ENCODE data around the gene SGCE.

The SGCE gene

DNA sequence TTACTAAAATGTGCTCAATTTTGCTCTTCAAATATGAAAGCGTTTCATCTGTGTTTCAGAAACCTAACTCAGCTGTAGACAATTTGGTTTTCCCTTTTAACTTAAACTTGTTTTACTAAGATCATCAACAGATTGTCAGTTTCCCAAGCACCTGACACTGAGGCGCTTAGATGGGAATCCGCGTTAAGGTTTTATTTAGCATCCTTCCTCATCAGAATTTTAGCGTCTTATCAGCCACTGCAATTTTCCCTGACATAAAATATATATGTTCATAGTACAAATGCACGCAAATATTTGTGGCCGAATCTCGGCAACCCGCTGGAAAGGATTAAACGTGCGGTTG, 1.2 kb downstream of the SGCE start:
- DNase-seq (ENCODE audit: low read depth, low spot score): no peak
- no peak for TF ChIP-seq CTCF (IDR thresholded peaks at IDR 0.05; ENCODE audit: low read depth, low read length)
- in situ Hi-C loops (cut with HindIII; ENCODE audit: low sequenced_read_pairs): no loop called here
- H3K4me3 ChIP-seq (ENCODE audit: low read depth, low read length): peak overlapping the region; percentile 69

GRCh38 chr7:94650147-94651051, 5.5 kb downstream of the SGCE start:
- no peak for TF ChIP-seq CTCF (IDR thresholded peaks at IDR 0.05; ENCODE audit: low read depth, low read length)
- no peak for DNase-seq (ENCODE audit: low read depth, low spot score)
- in situ Hi-C loops (cut with HindIII; ENCODE audit: low sequenced_read_pairs): no loop called here
- H3K4me3 ChIP-seq (ENCODE audit: low read depth, low read length): no peak overlapping the region

- TF ChIP-seq CTCF (IDR thresholded peaks at IDR 0.05; ENCODE audit: low read depth, low read length): no peak
- DNase-seq (ENCODE audit: low read depth, low spot score): peak; percentile 34
- H3K4me3 ChIP-seq (ENCODE audit: low read depth, low read length): peak overlapping the region; percentile 11
- in situ Hi-C loops (cut with HindIII; ENCODE audit: low sequenced_read_pairs): no loop called here
Measured at GRCh38 chr7:94649450-94649849, 6.5 kb downstream of the SGCE start.

- TF ChIP-seq CTCF (IDR thresholded peaks at IDR 0.05; ENCODE audit: low read depth, low read length): no peak
- H3K4me3 ChIP-seq (ENCODE audit: low read depth, low read length): no peak overlapping the region
- no peak for DNase-seq (ENCODE audit: low read depth, low spot score)
- in situ Hi-C loops (cut with HindIII; ENCODE audit: low sequenced_read_pairs): no loop called here
Measured at GRCh38 chr7:94648731-94649130, 7.2 kb downstream of the SGCE start.

DNA sequence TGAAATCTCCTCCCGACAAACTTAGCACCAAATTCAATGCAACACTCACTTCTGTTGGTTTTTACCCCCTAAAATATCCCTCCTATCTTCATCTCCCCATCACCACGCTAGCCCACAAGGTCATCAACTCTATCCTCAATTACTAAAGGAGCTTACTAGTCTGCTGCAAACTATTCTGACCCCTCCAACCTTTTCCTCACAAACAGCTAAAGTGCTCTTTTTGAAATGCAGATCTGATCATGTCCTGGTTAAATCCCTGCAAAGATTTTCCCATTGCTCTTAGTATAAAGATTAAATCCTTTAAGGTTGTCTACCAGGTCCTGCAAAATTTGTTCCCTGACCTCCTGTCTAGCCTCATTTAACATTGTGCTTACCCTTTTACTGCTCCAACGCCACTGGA, 8.6 kb downstream of the SGCE start:
- no peak for TF ChIP-seq CTCF (IDR thresholded peaks at IDR 0.05; ENCODE audit: low read depth, low read length)
- no peak for DNase-seq (ENCODE audit: low read depth, low spot score)
- no peak overlapping the region for H3K4me3 ChIP-seq (ENCODE audit: low read depth, low read length)
- in situ Hi-C loops (cut with HindIII; ENCODE audit: low sequenced_read_pairs): no loop called here

GRCh38 chr7:94643771-94644545, 12.0 kb downstream of the SGCE start:
- in situ Hi-C loops (cut with HindIII; ENCODE audit: low sequenced_read_pairs): no loop called here
- no peak for DNase-seq (ENCODE audit: low read depth, low spot score)
- no peak for TF ChIP-seq CTCF (IDR thresholded peaks at IDR 0.05; ENCODE audit: low read depth, low read length)
- H3K4me3 ChIP-seq (ENCODE audit: low read depth, low read length): no peak overlapping the region
